MM.1S (cell line): ENCODE measurements around the gene PDE4DIP.
"Not testable (repeated sequence)": the region's sequence is repeated elsewhere in the genome, so short reads cannot be mapped to it uniquely, and the experiment has no call there.

Experiments used
- DNase-seq: peaks from one replicate; pipeline ENCODE4 v3.0.0-alpha.2; 2015
- H2AFZ ChIP-seq: fragments of 300-600 bp; sonication (generic); 2 replicates; pipeline ENCODE4 v1.6.0; 2016; ENCODE audit warnings: antibody characterized with exemption, low read length
- H3F3A ChIP-seq: fragments of 300-600 bp; sonication (generic); 2 replicates; pipeline ENCODE4 v1.6.1; 2016; ENCODE audit warnings: mild to moderate bottlenecking, antibody characterized with exemption, low read length, moderate library complexity, mixed read lengths; ENCODE audit not compliant: insufficient read depth
- H3K27ac ChIP-seq: fragments of 300-600 bp; sonication (generic); 2 replicates; pipeline ENCODE4 v1.5.1; 2016; ENCODE audit warnings: mild to moderate bottlenecking, low read length
- H3K27me3 ChIP-seq: fragments of 300-600 bp; sonication (generic); replicated peaks from 2 replicates; pipeline ENCODE4 v1.6.0; 2016; ENCODE audit warnings: low read length; ENCODE audit not compliant: insufficient read depth
- H3K36me3 ChIP-seq: fragments of 300-600 bp; sonication (generic); replicated peaks from 2 replicates; pipeline ENCODE4 v1.6.1; 2016; ENCODE audit warnings: mild to moderate bottlenecking, low read length, mixed read lengths; ENCODE audit not compliant: insufficient read depth
- H3K4me1 ChIP-seq: fragments of 300-600 bp; sonication (generic); 2 replicates; pipeline ENCODE4 v1.6.1; 2016; ENCODE audit warnings: low read length, mixed read lengths
- H3K4me2 ChIP-seq: fragments of 300-600 bp; sonication (generic); 2 replicates; pipeline ENCODE4 v1.6.0; 2016; ENCODE audit warnings: low read depth, low read length
- H3K4me3 ChIP-seq: fragments of 300-600 bp; sonication (generic); 2 replicates; pipeline ENCODE4 v1.5.1; 2016; ENCODE audit warnings: low read length, mixed read lengths
- H3K79me2 ChIP-seq: fragments of 300-600 bp; sonication (generic); 2 replicates; pipeline ENCODE4 v1.6.1; 2016; ENCODE audit warnings: mixed run types, low read length, mixed read lengths
- H3K9ac ChIP-seq: fragments of 300-600 bp; sonication (generic); 2 replicates; pipeline ENCODE4 v1.6.1; 2016; ENCODE audit warnings: low read length, mixed read lengths
- H3K9me2 ChIP-seq: fragments of 300-600 bp; sonication (generic); replicated peaks from 2 replicates; pipeline ENCODE4 v1.6.1; 2016; ENCODE audit warnings: mild to moderate bottlenecking, low read length, mixed read lengths; ENCODE audit not compliant: insufficient read depth
- H3K9me3 ChIP-seq: fragments of 300-600 bp; sonication (generic); replicated peaks from 2 replicates; pipeline ENCODE4 v1.6.1; 2016; ENCODE audit warnings: mild to moderate bottlenecking, low read length, mixed read lengths; ENCODE audit not compliant: insufficient read depth
- H4K20me1 ChIP-seq: fragments of 300-600 bp; sonication (generic); 2 replicates; pipeline ENCODE4 v1.6.1; 2016; ENCODE audit warnings: mild to moderate bottlenecking, low read length, moderate library complexity, mixed read lengths; ENCODE audit not compliant: insufficient read depth

PDE4DIP gene

GRCh38 chr1:148890075-148890568 is 45.9 kb downstream of the PDE4DIP start:
- H3K4me1 ChIP-seq, DNase-seq: not testable (repeated sequence)

GRCh38 chr1:148894360-148895352 is 50.4 kb downstream of the PDE4DIP start:
- not testable (repeated sequence) for H3F3A ChIP-seq, H3K27ac ChIP-seq, H3K9ac ChIP-seq, H3K4me1 ChIP-seq, H2AFZ ChIP-seq, H3K9me3 ChIP-seq, H3K9me2 ChIP-seq, H3K4me3 ChIP-seq, H4K20me1 ChIP-seq, DNase-seq, H3K4me2 ChIP-seq, H3K36me3 ChIP-seq, H3K79me2 ChIP-seq, H3K27me3 ChIP-seq

More at GRCh38 chr1:148890075-148890568, 45.9 kb downstream of the PDE4DIP start:
- H3K4me3 ChIP-seq, H3K36me3 ChIP-seq, H2AFZ ChIP-seq, H3K9ac ChIP-seq, H3K27ac ChIP-seq, H4K20me1 ChIP-seq, H3K9me2 ChIP-seq, H3K27me3 ChIP-seq, H3K9me3 ChIP-seq, H3K79me2 ChIP-seq, H3K4me2 ChIP-seq, H3F3A ChIP-seq: not testable (repeated sequence)

GRCh38 chr1:148900026-148900425 is 55.8 kb downstream of the PDE4DIP start:
- not testable (repeated sequence) for H3K27ac ChIP-seq, H3K4me2 ChIP-seq, H3K9me2 ChIP-seq, DNase-seq, H3K9ac ChIP-seq, H3K9me3 ChIP-seq, H3K79me2 ChIP-seq, H3K36me3 ChIP-seq, H3K4me3 ChIP-seq, H2AFZ ChIP-seq, H3F3A ChIP-seq, H3K27me3 ChIP-seq, H4K20me1 ChIP-seq, H3K4me1 ChIP-seq

DNA sequence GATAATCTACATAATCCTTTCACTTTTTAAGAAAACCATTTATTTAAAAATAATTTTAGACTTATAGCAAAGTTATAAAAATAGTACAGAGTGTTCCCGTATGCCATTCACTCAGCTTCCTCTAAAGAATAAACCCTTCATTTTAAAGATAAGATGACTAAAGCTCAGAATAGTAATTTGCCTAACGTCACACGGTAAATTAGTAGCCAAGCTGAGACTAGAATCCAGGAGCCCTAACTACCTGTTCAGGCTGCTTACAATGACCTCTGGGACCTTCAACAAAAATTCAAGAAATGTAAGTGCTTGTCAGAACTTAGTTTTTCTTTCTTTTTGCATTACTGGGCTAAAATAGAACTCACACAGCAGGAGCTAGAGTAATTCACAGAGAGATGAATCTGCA is 56.5 kb downstream of the PDE4DIP start:
- not testable (repeated sequence) for H4K20me1 ChIP-seq, H3K9me3 ChIP-seq, H3K36me3 ChIP-seq, H3K27me3 ChIP-seq, H3K9ac ChIP-seq, H3K9me2 ChIP-seq, H3K79me2 ChIP-seq, H3K4me2 ChIP-seq, H2AFZ ChIP-seq, H3K4me3 ChIP-seq, H3K27ac ChIP-seq, H3K4me1 ChIP-seq, DNase-seq, H3F3A ChIP-seq

GRCh38 chr1:148901150-148901952 is 57.1 kb downstream of the PDE4DIP start:
- H2AFZ ChIP-seq, H3K4me1 ChIP-seq, H3F3A ChIP-seq, H3K9ac ChIP-seq, DNase-seq, H3K36me3 ChIP-seq, H3K4me3 ChIP-seq, H3K9me2 ChIP-seq, H3K79me2 ChIP-seq, H4K20me1 ChIP-seq, H3K27ac ChIP-seq, H3K27me3 ChIP-seq, H3K4me2 ChIP-seq, H3K9me3 ChIP-seq: not testable (repeated sequence)

- DNase-seq, H3K79me2 ChIP-seq, H3K36me3 ChIP-seq, H4K20me1 ChIP-seq, H3K4me3 ChIP-seq, H3F3A ChIP-seq, H3K9me2 ChIP-seq, H3K27ac ChIP-seq, H3K27me3 ChIP-seq, H3K9ac ChIP-seq, H3K9me3 ChIP-seq, H3K4me2 ChIP-seq, H2AFZ ChIP-seq, H3K4me1 ChIP-seq: not testable (repeated sequence)
These were observed 57.7 kb downstream of the PDE4DIP start for GRCh38 chr1:148901953-148902341.

GRCh38 chr1:148909219-148909826 is 65.1 kb downstream of the PDE4DIP start:
- not testable (repeated sequence) for H3K9me2 ChIP-seq, H3K27ac ChIP-seq, H3K9ac ChIP-seq, H3K27me3 ChIP-seq, H2AFZ ChIP-seq, H3K4me3 ChIP-seq, H3K4me2 ChIP-seq, H3K4me1 ChIP-seq, H4K20me1 ChIP-seq, H3K9me3 ChIP-seq, H3K79me2 ChIP-seq, H3K36me3 ChIP-seq, DNase-seq, H3F3A ChIP-seq
